HepG2 (cell line): ENCODE data around the gene FGD4. TPM values are rescaled to one million over a fixed set of nuclear protein-coding genes. Genes with fewer than 3 reads are reported as not detected.

Experiments used
- BHLHE40 ChIP-seq: IDR thresholded peaks from 2 replicates; pipeline ENCODE4 v1.6.1; 2011; ENCODE audit warnings: low read length, improper control_type of control experiment
- CENPT ChIP-seq: sonication (generic); formaldehyde crosslinking; IDR thresholded peaks from 2 replicates; pipeline ENCODE4 v1.8.0; 2022; ENCODE audit warnings: low read depth, mild to moderate bottlenecking, moderate library complexity, missing genetic modification reagents
- GABPB1 ChIP-seq: IDR thresholded peaks from 2 replicates; pipeline ENCODE4 v1.6.1; 2016; ENCODE audit warnings: mild to moderate bottlenecking, missing genetic modification reagents, moderate library complexity, missing compliant biosample characterization
- MEIS2 ChIP-seq: sonication (generic); formaldehyde crosslinking; IDR thresholded peaks from 2 replicates; pipeline ENCODE4 v1.9.0; 2021; ENCODE audit warnings: mild to moderate bottlenecking, missing genetic modification reagents
- NCOA2 ChIP-seq: sonication (generic); formaldehyde crosslinking; IDR thresholded peaks from 2 replicates; pipeline ENCODE4 v1.8.0; 2022; ENCODE audit warnings: inconsistent platforms
- NFE2 ChIP-seq: sonication (generic); formaldehyde crosslinking; IDR thresholded peaks from 2 replicates; pipeline ENCODE4 v1.4.0; 2020; ENCODE audit warnings: missing genetic modification reagents
- ZC3H13 ChIP-seq: sonication (generic); formaldehyde crosslinking; IDR thresholded peaks from 2 replicates; pipeline ENCODE4 v1.8.1; 2023; ENCODE audit warnings: mild to moderate bottlenecking, missing genetic modification reagents, moderate library complexity
- ZNF260 ChIP-seq: sonication (generic); formaldehyde crosslinking; IDR thresholded peaks from 2 replicates; pipeline ENCODE4 v1.4.0; 2020; ENCODE audit warnings: missing genetic modification reagents, low read depth, mild to moderate bottlenecking, borderline replicate concordance
- ZNF501 ChIP-seq: sonication (generic); formaldehyde crosslinking; IDR thresholded peaks from 2 replicates; pipeline ENCODE4 v1.5.1; 2020; ENCODE audit warnings: mild to moderate bottlenecking, moderate library complexity, missing genetic modification reagents
- ZNF598 ChIP-seq: sonication (generic); formaldehyde crosslinking; IDR thresholded peaks from 2 replicates; pipeline ENCODE4 v1.5.1; 2020; ENCODE audit warnings: mild to moderate bottlenecking, missing genetic modification reagents, borderline replicate concordance
- polyA plus RNA-seq, 8 experiments: library from polyadenylated mRNA; depleted of rRNA in 3 of 8; stranded (reverse) in 7 of 8; unstranded in 1 of 8; fragments of >200 nt; fragmentation: Illumina TruSeq in 4 of 8; extraction: Trizol in 4 of 8; gene quantifications; 2 replicates each; pipeline versions ENCODE4 v1.2.1 to v1.2.3, GENCODE V29; 2011 to 2016; ENCODE audit warnings: low read depth in 4 of 8, missing spikeins in 1 of 8, mixed read lengths in 1 of 8; ENCODE audit not compliant: insufficient read depth in 1 of 8
- total RNA-seq, 5 experiments: library from RNA; depleted of rRNA; stranded (reverse); fragments of >200 nt; fragmentation: Illumina TruSeq; extraction: Trizol; gene quantifications; 2 replicates each; pipeline ENCODE4 v1.2.3, GENCODE V29; 2016; ENCODE audit warnings: low read depth in 1 of 5
- TF ChIP-seq, protein P1 (sequence below): sonication (generic); formaldehyde crosslinking; IDR thresholded peaks from 2 replicates; pipeline ENCODE4 v1.4.0; 2020; ENCODE audit warnings: mild to moderate bottlenecking, missing genetic modification reagents
- TF ChIP-seq, protein P2 (sequence below): sonication (generic); formaldehyde crosslinking; IDR thresholded peaks from 2 replicates; pipeline ENCODE4 v1.8.0; 2022; ENCODE audit warnings: mild to moderate bottlenecking, missing genetic modification reagents, moderate library complexity
- TF ChIP-seq, protein P3 (sequence below): IDR thresholded peaks from 2 replicates; pipeline ENCODE4 v1.6.1; 2016

Gene FGD4
- total and polyA plus RNA-seq, 2 of the 13 experiments (the other 11 are each of a cell fraction or from before 2014, with no cell fraction given), result 4.6 to 6.6 TPM

DNA sequence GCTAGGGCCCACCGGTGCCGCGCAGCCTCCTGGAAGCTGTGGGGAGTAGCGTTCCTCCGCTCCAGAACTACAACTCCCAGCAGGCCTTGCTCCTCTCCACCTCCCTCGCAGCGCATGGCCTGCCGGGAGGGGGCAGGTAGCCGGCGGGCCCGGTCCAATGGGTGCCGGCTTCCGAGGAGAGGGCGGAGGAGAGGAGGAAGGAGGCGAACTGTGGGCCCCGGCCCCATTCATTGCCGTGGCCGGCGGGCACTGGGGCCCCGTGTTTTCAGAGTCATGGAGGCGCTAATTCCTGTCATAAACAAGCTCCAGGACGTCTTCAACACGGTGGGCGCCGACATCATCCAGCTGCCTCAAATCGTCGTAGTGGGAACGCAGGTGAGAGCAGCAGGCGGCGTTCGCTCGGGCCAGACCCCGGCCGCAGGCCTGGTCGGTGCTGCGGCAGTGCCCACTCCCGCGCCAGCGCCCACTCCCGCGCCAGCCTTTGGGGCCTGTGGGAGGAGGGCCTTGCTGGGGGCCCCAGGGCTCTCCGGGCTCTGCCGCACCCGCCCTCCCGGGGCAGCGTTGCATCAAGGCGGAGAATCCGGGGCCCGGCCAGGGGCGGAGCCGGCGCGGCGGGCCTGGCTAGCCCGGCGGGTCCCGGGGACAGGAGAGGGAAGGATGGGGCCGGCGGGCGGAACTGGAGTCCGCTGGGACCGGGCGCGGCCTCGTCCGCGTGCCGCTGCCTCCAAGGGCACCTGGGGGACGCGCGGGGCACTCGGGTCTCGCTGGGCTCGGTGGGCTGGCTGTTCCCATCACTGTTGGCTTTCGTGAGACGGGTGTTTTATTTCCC lies 279.9 kb downstream of the FGD4 start, which contains the start of gene DNM1L (continued):
- TF ChIP-seq, protein P1, sequence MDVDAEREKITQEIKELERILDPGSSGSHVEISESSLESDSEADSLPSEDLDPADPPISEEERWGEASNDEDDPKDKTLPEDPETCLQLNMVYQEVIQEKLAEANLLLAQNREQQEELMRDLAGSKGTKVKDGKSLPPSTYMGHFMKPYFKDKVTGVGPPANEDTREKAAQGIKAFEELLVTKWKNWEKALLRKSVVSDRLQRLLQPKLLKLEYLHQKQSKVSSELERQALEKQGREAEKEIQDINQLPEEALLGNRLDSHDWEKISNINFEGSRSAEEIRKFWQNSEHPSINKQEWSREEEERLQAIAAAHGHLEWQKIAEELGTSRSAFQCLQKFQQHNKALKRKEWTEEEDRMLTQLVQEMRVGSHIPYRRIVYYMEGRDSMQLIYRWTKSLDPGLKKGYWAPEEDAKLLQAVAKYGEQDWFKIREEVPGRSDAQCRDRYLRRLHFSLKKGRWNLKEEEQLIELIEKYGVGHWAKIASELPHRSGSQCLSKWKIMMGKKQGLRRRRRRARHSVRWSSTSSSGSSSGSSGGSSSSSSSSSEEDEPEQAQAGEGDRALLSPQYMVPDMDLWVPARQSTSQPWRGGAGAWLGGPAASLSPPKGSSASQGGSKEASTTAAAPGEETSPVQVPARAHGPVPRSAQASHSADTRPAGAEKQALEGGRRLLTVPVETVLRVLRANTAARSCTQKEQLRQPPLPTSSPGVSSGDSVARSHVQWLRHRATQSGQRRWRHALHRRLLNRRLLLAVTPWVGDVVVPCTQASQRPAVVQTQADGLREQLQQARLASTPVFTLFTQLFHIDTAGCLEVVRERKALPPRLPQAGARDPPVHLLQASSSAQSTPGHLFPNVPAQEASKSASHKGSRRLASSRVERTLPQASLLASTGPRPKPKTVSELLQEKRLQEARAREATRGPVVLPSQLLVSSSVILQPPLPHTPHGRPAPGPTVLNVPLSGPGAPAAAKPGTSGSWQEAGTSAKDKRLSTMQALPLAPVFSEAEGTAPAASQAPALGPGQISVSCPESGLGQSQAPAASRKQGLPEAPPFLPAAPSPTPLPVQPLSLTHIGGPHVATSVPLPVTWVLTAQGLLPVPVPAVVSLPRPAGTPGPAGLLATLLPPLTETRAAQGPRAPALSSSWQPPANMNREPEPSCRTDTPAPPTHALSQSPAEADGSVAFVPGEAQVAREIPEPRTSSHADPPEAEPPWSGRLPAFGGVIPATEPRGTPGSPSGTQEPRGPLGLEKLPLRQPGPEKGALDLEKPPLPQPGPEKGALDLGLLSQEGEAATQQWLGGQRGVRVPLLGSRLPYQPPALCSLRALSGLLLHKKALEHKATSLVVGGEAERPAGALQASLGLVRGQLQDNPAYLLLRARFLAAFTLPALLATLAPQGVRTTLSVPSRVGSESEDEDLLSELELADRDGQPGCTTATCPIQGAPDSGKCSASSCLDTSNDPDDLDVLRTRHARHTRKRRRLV (CRISPR knock-in tag), result no peak
- TF ChIP-seq BHLHE40 (no peak), NCOA2 (CRISPR knock-in tag) (peak; percentile 12; the same call in 1 of the 2 replicates), MEIS2 (CRISPR knock-in tag) (peak; percentile 15; the same call in 1 of the 2 replicates), CENPT (CRISPR knock-in tag) (no peak; the same call in 1 of the 2 replicates), ZNF501 (peak; percentile 94), ZNF260 (no peak), NFE2 (no peak), ZC3H13 (CRISPR knock-in tag) (no peak), ZNF598 (CRISPR knock-in tag) (peak; percentile 85; the same call in 1 of the 2 replicates), GABPB1 (CRISPR knock-in tag) (peak; percentile 92)
- TF ChIP-seq, protein P2, sequence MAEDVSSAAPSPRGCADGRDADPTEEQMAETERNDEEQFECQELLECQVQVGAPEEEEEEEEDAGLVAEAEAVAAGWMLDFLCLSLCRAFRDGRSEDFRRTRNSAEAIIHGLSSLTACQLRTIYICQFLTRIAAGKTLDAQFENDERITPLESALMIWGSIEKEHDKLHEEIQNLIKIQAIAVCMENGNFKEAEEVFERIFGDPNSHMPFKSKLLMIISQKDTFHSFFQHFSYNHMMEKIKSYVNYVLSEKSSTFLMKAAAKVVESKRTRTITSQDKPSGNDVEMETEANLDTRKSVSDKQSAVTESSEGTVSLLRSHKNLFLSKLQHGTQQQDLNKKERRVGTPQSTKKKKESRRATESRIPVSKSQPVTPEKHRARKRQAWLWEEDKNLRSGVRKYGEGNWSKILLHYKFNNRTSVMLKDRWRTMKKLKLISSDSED, result no peak
- TF ChIP-seq, protein P3, sequence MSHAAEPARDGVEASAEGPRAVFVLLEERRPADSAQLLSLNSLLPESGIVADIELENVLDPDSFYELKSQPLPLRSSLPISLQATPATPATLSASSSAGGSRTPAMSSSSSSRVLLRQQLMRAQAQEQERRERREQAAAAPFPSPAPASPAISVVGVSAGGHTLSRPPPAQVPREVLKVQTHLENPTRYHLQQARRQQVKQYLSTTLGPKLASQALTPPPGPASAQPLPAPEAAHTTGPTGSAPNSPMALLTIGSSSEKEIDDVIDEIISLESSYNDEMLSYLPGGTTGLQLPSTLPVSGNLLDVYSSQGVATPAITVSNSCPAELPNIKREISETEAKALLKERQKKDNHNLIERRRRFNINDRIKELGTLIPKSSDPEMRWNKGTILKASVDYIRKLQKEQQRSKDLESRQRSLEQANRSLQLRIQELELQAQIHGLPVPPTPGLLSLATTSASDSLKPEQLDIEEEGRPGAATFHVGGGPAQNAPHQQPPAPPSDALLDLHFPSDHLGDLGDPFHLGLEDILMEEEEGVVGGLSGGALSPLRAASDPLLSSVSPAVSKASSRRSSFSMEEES (CRISPR knock-in tag), result no peak
